NCI-H524 (cell line): ENCODE measurements around the gene KCTD3.

Experiments
- DNase-seq, 2 experiments: peaks; one replicate each; lab custom pipeline; 2025; lab: John Stamatoyannopoulos, UW

KCTD3 gene

DNA sequence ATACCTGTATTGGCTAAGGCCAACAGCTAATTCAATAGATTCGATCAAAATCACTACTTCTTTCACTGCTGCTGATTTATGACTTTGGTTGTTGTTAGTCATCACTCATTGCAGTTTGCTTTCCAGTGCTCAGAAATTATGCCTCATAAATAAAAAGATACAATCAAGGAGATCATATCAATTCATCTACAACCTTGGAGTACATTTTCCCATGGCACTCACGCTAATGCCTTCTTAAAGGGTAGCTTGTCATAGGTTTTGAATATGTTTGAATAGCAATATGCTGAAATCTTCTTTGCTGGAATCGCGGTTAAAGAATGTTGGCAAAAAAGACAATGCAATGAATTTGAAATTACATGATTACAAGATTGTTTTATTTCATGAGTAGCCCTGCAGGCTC is 89.9 kb downstream of the KCTD3 start:
- no peak for DNase-seq

DNA sequence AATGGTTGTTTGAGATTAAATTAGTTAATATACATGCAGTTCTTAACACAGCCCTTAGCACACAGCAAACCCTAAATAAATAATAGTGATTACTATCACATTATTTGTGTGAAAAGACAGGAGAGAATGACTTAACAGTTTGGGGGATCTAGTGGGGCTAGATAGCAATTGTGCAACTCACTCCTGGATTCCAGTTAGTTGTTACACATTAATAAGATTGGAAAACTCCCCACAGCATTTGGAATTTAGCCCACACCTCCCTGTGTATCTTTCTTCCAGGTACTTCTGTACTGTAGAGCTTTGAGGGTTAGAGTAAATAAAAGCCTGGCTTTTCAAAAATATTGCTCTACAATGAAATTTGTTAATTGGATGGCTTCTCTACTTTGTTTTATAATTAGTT is 93.2 kb downstream of the KCTD3 start:
- no peak for DNase-seq

DNA sequence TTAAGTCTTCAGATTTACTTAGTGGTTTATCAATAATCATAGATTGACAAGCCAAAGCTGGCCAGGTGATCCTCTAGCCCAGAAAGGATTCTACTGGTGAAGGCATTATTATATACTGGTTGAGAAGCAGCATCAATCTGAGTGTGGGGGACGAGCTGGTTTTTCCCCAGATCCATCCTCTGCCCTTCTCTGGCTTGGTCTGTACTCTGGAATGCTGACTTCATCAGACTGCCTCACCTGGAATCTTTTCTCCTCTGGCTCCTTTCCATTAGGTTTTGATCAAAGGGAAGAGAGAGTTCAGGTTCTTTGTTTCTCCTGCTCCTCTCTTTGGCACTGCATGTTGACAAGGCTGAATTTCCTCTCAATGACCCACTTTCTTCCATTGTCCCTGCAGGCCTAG is 93.9 kb downstream of the KCTD3 start:
- no peak for DNase-seq

DNA sequence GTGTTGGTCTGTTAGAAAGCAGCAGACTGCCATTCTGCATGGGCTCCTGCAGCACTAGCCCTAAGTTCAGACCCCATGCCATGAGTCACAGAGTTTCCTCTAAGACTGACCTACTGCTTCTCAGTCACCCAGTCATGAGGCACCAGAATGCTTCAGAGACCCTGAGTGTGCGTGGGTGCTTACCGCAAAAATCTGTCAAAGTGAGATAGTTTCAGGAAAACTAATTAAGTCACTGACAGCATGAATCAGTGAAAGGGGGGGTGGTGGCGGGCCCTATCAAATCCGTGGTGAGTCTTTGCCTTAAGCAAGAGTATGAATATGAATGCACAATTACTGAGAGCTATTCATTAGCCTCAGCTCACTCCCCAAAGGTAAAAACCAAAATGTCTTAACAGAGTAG is 98.1 kb downstream of the KCTD3 start:
- no peak for DNase-seq

DNA sequence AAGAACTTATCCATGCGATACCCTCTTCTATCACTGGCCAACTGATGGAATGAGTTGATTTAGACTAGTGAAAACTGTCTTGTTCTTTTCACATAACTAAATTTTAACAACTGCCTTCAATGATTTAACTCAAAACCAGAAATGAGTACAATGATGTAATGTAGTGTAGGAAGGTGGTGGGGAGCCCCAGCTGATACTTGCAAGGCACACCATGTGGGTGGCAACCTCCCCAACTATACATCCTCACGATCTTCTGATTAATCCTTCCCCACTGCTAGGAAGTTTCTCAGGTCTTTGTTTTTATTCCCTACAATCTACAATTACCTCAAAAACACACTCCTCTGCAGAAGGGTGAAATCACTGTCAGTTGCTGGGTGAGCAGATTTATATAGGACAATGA is 100.7 kb downstream of the KCTD3 start:
- DNase-seq = no peak

DNA sequence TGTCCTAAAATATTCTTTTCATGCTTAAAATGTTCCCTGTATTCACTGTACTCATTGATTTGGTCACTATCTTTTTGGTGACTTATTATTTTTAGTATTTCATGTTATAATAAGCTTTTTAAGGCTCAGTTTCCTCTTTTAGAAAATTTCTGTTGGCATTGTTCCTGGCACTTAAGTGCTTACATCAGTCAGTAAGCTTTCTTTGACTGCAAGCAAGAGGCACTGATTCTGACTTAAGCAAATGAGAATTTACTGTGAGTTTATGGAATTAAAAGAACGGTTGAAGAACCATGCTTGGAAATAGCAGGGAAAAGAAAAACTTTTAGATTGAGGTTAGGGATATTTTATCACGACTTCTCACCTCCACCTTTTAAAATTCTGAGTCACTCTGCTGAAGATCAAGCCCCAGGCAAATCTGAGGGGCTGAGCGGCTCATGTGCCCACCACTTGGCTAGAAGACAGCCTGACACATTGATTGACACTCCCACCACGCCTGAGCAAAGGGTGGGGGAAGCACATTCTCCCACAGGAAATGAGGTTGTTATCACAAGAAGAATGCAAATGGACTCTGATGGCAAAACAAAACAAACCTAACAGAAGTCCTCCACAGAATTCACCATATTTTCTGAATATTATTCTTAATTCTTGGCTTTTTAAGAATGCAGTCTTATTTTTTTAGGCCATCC is 102.8 kb downstream of the KCTD3 start:
- DNase-seq = no peak
